Measurements from ENCODE around the gene STAC.

GRCh38 chr3:36521007-36521379 lies 140.7 kb downstream of the STAC start:
- TF ChIP-seq CTCF (IDR thresholded peaks at IDR 0.05; ENCODE audit: extremely low read depth in 1 of 2, insufficient read depth in 1 of 2, low read depth in 1 of 2, low read length in 2 of 2) (no peak), MYC (IDR thresholded peaks at IDR 0.05; ENCODE audit: low read depth, low read length) (no peak)

Data from endothelial cell of umbilical vein (primary cell).